Smooth muscle cell (in vitro differentiated cells): Measurements from ENCODE around the gene ERN1. TPM values are rescaled to one million over a fixed set of nuclear protein-coding genes. Genes with fewer than 3 reads are reported as not detected.

Source experiments
- DNase-seq: peaks from one replicate; lab custom pipeline; 2025; ENCODE audit not compliant: unreplicated experiment; lab: John Stamatoyannopoulos, UW
- H2AFZ ChIP-seq: fragments of 200-600 bp; sonication (generic); 2 replicates; pipeline ENCODE4 v1.6.0; 2016; ENCODE audit warnings: antibody characterized with exemption, low read depth, mild to moderate bottlenecking
- H3F3A ChIP-seq: fragments of 200-600 bp; sonication (generic); 2 replicates; pipeline ENCODE4 v1.6.0; 2017; ENCODE audit warnings: antibody characterized with exemption, low read depth
- H3K27ac ChIP-seq: fragments of 200-600 bp; sonication (generic); 2 replicates; pipeline ENCODE4 v1.5.1; 2016; ENCODE audit warnings: low read depth, mild to moderate bottlenecking
- H3K27me3 ChIP-seq: fragments of 200-600 bp; sonication (generic); 2 replicates; pipeline ENCODE4 v1.6.1; 2016; ENCODE audit warnings: low read depth, mild to moderate bottlenecking
- H3K36me3 ChIP-seq: fragments of 200-600 bp; sonication (generic); 2 replicates; pipeline ENCODE4 v1.5.1; 2016; ENCODE audit warnings: low read depth
- H3K4me1 ChIP-seq: fragments of 200-600 bp; sonication (generic); 2 replicates; pipeline ENCODE4 v1.5.1; 2016; ENCODE audit warnings: low read depth
- H3K4me2 ChIP-seq: fragments of 200-600 bp; sonication (generic); 2 replicates; pipeline ENCODE4 v1.6.0; 2016; ENCODE audit warnings: mild to moderate bottlenecking
- H3K4me3 ChIP-seq: fragments of 200-600 bp; sonication (generic); 2 replicates; pipeline ENCODE4 v1.5.1; 2016; ENCODE audit warnings: mild to moderate bottlenecking
- H3K79me2 ChIP-seq: fragments of 200-600 bp; sonication (generic); 2 replicates; pipeline ENCODE4 v1.6.0; 2016; ENCODE audit warnings: low read depth, mild to moderate bottlenecking
- H3K9ac ChIP-seq: fragments of 200-600 bp; sonication (generic); 2 replicates; pipeline ENCODE4 v1.6.0; 2016; ENCODE audit warnings: low read depth
- H3K9me3 ChIP-seq: fragments of 200-600 bp; sonication (generic); replicated peaks from 2 replicates; pipeline ENCODE4 v1.5.1; 2016; ENCODE audit warnings: low read depth
- H4K20me1 ChIP-seq: fragments of 200-600 bp; sonication (generic); 2 replicates; pipeline ENCODE4 v1.6.0; 2016; ENCODE audit warnings: low read depth
- WGBS: methylation state at CpG from one replicate; pipeline ENCODE4 v1.1.7; 2016; ENCODE audit warnings: low lambda C conversion rate; 5-methylcytosine and 5-hydroxymethylcytosine counted together
- polyA plus RNA-seq: library from polyadenylated mRNA; unstranded; fragments of >200 nt; fragmentation: Nextera tagmentation; extraction: Ambion mirVana; gene quantifications from 2 replicates; pipeline ENCODE4 v1.2.1, GENCODE V29; 2016
- total RNA-seq: library from RNA; depleted of rRNA; stranded (reverse); fragments of >200 nt; gene quantifications from 2 replicates; pipeline ENCODE4 v1.2.3, GENCODE V29; 2014
- TF ChIP-seq, protein P1 (sequence below): fragments of 200-600 bp; sonication (generic); IDR thresholded peaks from 2 replicates; pipeline ENCODE4 v1.5.1; 2017; ENCODE audit warnings: borderline replicate concordance, mild to moderate bottlenecking, antibody characterized with exemption; ENCODE audit not compliant: insufficient read depth, poor library complexity, severe bottlenecking

The ERN1 gene
- total and polyA plus RNA-seq, 2 experiments from 2014 or later = 8.6 to 9.0 TPM

DNA sequence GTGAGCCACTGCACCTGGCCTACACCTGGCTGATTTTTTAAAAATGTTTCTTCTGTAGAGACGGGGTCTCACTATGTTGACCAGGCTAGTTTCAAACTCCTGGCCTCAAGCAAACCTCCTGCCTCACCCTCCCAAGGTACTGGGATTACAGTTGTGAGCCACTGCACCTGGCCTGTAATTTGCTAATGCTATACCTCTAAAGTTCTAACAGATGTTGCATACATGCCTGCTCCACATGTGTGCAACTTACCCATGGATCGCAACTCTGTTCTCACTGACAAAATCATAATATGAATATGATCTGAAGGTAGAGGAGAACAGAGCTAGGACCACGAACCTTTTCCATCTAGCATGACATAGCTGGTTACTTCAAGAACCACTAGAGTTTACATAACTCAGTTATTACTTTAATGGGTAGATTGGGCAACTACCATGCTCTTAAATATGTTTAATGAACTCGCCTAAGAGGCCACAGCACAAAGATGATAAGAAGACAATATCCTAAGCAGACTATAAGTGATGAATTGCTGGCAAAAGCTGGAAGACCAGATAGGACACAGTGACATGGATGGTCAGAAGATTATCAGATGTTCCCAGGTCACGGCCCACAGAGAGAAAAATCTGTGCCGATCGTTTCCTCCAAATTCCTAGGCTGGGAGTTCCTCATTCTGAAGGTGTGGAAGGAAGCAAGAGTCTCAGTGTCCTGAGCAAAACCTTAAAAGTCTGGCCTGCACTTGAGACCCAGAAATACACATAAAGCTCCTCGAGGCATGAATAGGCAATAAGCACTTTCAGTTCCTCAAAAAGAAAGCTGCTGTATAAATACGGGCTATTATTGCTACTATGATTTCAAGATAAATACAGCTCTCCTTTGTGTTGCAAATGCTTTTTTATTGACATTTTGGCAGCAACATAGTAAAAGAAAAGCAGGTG is 55.9 kb downstream of the ERN1 start:
- DNase-seq = no peak
- Histone ChIP-seq H3K27me3 (no peaks in the 10 kb centered on the region), H3K4me3 (no peak overlapping the region), H3K9ac (peak overlapping the region; percentile 32), H4K20me1 (no peaks in the 10 kb centered on the region), H3K79me2 (no peaks in the 10 kb centered on the region), H3K4me1 (no peaks in the 10 kb centered on the region), H3K36me3 (peaks cover 21% of the 10 kb centered on the region), H3F3A (peaks cover 5% of the 10 kb centered on the region), H3K9me3 (no peaks in the 10 kb centered on the region), H3K27ac (peak overlapping the region; percentile 60), H3K4me2 (no peak overlapping the region), H2AFZ (no peak overlapping the region)
- TF ChIP-seq, protein P1, sequence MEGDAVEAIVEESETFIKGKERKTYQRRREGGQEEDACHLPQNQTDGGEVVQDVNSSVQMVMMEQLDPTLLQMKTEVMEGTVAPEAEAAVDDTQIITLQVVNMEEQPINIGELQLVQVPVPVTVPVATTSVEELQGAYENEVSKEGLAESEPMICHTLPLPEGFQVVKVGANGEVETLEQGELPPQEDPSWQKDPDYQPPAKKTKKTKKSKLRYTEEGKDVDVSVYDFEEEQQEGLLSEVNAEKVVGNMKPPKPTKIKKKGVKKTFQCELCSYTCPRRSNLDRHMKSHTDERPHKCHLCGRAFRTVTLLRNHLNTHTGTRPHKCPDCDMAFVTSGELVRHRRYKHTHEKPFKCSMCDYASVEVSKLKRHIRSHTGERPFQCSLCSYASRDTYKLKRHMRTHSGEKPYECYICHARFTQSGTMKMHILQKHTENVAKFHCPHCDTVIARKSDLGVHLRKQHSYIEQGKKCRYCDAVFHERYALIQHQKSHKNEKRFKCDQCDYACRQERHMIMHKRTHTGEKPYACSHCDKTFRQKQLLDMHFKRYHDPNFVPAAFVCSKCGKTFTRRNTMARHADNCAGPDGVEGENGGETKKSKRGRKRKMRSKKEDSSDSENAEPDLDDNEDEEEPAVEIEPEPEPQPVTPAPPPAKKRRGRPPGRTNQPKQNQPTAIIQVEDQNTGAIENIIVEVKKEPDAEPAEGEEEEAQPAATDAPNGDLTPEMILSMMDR = no peak
- WGBS = 89% methylated on average over 9 of the region's 9 CpGs

DNA sequence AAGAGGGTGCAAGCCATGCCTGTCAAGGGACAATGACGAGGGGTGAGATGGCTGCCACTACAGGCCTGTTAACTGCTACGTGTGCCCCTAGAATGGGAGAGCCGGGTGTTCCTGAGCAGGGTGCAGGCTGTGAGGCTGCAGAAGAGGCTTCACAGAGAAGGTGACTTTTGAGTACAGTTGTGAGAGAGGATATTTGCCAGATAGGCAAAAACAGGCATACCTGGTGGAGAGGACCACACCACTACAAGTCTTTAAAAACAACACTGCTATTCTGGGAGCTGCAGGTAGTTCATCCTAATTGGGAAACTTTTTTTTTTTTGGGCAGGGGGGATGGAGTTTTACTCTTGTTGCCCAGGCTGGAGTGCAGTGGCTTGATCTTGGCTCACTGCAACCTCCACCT is 58.8 kb downstream of the ERN1 start:
- TF ChIP-seq, protein P1 = no peak
- peaks cover 33% of the 10 kb centered on the region for H3K36me3 ChIP-seq
- no peak overlapping the region for H3K4me2 ChIP-seq

DNA sequence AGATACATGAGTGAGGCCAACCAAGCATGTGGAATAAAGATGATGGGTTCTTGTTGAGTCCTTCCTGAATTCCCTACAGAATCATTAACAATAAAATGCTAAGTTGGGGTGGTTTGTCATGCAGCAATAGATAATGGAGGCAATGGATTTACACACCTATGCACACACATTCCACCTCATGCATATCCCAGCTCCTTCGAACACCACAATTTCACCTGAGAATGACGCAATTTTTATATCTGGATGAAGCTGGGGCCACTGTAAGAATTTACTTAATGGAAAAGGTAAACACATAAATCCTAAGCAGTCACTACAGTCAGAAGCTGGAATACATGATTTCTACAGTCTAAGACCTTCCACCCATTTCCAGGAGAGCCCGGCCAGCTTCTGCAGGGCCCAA is 59.7 kb downstream of the ERN1 start:
- Histone ChIP-seq H3K79me2 (no peaks in the 10 kb centered on the region), H4K20me1 (no peaks in the 10 kb centered on the region), H3K27ac (no peak overlapping the region), H3K36me3 (peaks cover 33% of the 10 kb centered on the region), H3K27me3 (no peaks in the 10 kb centered on the region), H3K9me3 (no peaks in the 10 kb centered on the region), H3K4me3 (no peak overlapping the region), H3F3A (peaks cover 4% of the 10 kb centered on the region), H3K4me1 (no peaks in the 10 kb centered on the region), H3K9ac (no peak overlapping the region), H3K4me2 (no peak overlapping the region), H2AFZ (no peak overlapping the region)
- WGBS = 100% methylated on average over 3 of the region's 3 CpGs
- TF ChIP-seq, protein P1 = no peak
- no peak for DNase-seq

More for the DNA sequence above, 58.8 kb downstream of the ERN1 start:
- Histone ChIP-seq H3K27ac (no peak overlapping the region), H3F3A (peaks cover 5% of the 10 kb centered on the region), H3K9ac (no peak overlapping the region), H3K79me2 (no peaks in the 10 kb centered on the region), H4K20me1 (no peaks in the 10 kb centered on the region), H3K4me3 (no peak overlapping the region), H2AFZ (no peak overlapping the region), H3K27me3 (no peaks in the 10 kb centered on the region), H3K9me3 (no peaks in the 10 kb centered on the region), H3K4me1 (no peaks in the 10 kb centered on the region)
- 98% methylated on average over 3 of the region's 3 CpGs for WGBS
- no peak for DNase-seq
